GM18502 (cell line): ENCODE data around the gene GALNT2.

ENCODE experiments used
- ATAC-seq: cut with Tn5 transposase; IDR thresholded peaks from one replicate; pipeline ENCODE4 v1.9.1; 2021; ENCODE audit warnings: mild to moderate bottlenecking; ENCODE audit not compliant: unreplicated experiment, poor library complexity

Gene GALNT2

DNA sequence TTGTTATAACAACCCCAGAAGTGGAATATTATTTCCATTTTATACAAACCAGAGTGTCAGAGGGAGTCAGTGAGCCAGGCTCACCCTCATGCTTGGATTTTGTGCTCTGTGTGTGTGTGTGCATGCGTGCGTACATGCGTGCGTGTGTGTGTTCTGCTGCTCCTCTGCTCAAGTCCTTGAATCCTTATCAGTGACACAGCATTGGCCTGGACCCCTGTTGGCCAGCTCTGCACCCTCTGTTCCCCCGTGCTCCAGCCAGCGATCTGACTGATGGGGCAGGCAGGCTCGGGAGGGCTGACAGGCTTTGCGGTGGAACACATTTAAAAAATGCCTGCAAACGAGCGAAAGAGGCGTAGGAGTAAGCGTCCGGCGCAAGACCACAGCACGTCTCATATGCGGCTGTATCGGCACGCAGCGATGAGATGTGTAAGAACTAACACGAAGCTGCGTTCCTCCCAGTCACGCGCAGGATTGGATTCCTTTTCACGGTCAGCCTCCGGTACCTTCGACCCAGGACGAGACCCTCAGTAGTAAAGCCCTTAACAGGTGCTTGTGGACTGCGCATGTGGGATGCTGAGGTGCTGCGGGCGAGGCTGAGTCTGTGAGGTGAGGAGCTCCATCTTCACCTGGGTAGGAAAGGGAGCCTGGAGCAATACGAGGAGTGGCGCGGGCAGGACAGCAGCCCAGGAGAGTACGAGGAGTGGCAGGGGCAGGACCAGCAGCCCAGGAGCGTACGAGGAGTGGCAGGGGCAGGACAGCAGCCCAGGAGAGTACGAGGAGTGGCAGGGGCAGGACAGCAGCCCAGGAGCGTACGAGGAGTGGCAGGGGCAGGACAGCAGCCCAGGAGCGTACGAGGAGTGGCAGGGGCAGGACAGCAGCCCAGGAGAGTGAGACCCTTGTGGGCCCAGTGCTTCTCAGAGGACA is 130.9 kb downstream of the GALNT2 start:
- no peak for ATAC-seq

DNA sequence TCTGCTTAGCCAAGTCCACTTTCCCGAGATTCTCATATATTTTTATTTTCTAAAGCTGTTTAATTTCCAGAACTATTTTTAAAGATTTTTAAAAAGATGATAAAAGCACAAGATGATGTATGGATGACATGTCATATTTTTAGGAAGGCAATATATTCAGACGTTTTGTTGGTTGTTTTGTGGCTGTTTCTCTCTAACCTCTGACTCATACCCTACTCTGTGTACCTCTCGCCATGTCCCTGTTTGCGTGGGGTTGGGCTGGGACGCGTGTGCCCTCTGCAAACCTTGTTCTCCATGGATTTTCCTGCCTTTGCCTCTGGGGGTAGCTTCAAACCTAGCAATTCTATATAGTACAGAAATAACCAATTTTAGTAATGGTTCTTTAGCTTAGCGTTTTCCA is 132.0 kb downstream of the GALNT2 start:
- ATAC-seq = no peak

DNA sequence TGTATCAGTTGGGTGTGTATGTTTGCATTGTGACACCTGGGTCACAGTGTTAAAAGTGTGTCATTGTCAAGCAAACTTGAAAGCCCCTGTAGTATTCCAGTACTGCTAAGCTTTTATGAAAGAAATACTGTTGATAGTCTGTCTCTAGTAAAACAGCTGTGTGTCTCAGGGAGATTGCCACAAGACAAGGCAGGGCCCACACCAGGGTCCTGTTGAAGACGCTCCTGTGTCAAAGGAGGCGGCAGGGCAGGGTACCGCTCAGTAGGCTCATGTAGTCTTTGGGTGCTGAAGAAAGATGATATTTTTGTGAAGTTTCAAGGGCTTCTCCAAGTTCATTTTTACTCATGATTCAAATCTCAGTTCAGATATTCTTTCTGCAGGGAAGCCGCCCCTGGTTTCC is 132.5 kb downstream of the GALNT2 start:
- ATAC-seq = no peak

DNA sequence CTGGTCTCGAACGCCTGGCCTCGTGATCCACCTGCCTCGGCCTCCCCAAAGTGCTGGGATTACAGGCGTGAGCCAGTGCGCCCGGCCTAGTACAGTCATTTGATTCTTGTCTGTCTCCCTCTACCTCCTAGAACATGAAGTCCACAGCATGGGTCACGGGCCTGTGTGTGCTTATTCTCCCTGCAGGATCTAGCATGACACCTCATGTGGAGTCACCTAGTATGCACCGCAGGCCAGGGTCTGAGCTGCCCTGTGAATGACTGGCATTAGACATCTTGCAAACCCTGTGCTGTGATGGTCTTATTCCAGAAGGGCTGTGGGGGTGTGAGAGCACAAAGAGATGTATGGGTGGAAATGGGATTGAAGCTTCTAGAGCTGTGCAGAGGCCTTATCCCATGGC is 133.2 kb downstream of the GALNT2 start:
- no peak for ATAC-seq

DNA sequence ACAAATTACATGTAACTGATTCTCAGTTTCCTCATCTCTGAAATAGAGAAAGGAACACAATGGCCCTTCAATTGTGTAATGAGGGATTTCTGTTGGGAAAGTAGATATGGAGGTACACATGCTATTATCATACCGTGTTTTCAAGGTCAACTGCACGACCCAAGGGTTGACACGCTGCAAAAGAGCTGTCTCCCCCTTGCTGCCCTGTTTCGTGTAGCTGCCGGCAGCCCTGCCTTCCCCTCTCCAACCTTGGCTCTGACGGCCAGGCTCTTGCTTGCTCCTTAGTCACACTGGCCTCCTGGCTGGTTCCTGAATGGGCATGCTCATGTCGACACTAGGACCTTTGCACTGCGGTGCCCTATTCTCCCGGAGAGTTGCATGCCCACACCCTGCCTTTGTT is 134.4 kb downstream of the GALNT2 start:
- ATAC-seq = no peak

DNA sequence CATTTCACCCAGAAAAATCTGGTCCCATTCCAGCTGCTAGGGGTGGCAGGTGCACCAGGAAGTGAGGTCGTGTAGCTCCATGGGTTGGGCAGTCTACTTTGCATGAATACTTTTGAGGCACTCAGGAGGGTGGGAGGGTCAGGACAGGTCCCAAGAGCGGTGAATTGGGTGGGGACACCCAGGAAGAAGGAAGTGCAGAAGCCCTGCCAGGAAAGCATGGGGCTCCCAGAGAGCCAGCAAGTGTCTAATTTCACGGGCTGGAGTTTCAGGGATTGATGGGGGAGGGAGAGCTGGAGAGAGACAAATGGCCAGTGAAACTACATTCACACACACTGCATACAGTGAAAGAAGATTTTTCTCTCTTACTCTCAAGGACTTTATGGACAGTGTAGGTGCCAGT is 137.8 kb downstream of the GALNT2 start:
- ATAC-seq = no peak

- ATAC-seq = no peak
These were observed 138.7 kb downstream of the GALNT2 start for GRCh38 chr1:230205719-230206198.

DNA sequence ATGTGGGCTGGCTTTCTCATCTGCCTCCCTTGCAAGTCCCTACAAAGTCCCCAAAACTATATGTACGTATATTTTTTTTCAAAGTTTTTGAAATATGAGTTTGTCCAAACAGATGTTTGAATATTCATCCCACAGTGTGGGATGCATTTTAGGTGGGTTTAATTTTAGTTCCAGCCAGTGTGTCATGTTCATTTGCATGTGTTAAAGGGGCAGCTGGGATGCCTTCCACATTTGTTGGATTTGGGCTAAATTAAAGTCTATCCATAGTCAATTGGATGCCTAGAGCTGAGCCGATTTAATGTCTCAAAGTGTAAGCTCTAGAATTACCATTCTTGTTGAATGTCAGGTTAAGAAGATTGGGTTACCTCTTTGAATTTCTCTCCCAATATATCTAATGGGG is 139.2 kb downstream of the GALNT2 start:
- ATAC-seq = no peak

GRCh38 chr1:230206976-230207375 is 139.9 kb downstream of the GALNT2 start:
- ATAC-seq = no peak

DNA sequence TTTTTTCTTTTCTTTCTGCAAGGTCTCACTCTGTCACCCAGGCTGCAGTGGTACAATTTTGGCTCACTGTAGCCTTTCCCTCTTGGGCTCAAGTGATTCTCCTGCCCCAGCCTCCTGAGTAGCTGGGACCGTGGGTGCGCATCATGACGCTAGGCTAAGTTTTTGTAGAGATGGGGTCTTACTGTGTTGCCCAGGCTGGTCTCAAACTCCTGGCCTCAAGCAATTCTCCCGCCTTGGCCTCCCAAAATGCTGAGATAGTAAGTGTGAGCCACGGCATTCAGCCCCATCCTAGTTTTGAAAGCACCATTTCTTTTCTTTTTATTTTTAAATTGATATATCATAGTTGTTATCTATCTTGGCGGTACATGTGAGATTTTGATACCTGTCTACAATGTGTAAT is 140.6 kb downstream of the GALNT2 start:
- no peak for ATAC-seq

GRCh38 chr1:230208619-230209261 is 141.7 kb downstream of the GALNT2 start:
- ATAC-seq = peak; percentile 47

DNA sequence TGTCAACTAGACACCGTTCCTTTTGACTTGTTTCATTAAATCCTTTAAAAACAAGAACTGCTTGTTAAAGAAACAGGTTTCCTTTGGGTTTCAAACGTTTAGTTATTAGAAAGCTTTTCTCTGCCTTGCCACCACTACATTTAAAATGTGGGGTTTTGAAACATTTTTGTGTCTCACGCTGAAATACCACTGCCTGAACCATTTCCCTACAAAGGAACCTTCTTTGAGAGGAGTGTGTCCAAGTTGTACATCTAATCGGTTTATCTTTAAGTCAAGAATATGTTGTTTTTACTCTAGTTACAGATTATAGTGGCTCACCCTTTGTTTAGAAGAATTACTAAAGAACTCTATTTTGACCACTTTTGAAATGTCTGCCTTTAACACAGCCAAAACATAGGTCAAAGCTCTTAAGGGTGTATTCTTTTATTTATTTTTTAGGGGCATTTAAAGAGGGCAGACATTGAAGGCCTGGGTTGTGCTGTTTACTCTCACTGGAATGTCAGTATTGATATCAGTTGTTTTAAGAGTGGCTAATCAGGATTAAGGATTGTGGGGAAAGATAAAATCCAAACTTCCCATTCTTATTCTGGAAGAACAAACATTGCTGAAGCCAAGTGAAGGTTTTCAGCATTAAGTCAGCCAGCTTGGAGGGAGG is 143.4 kb downstream of the GALNT2 start:
- ATAC-seq = no peak

GRCh38 chr1:230210981-230211336 is 143.9 kb downstream of the GALNT2 start:
- ATAC-seq = no peak

- peak; percentile 2 for ATAC-seq
These were observed 144.6 kb downstream of the GALNT2 start for GRCh38 chr1:230211436-230212145.

DNA sequence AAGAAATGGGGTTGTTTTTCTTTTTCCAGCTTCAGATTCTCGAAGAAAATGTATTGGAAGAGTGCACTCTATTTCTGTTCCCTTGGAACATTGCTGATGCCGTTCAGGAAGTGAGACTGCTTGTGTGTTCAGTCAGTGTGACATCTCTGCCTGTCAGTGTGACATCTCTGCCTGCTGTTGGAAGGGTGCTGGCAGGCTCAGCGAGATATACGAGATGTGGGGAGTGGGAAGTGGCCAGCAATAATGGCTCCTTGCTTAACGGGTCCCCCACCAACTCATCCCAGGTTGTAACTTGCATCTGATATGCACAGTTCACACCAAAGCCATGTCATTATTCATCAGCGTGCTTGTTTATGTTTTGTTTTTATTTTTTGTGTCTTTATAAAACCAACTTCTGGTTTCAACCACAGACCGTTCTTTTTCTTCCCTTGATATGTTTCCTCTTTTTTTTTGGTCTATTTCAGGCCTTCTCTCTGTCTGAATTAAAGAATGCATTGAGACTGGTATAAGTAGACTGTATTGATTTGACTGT is 145.4 kb downstream of the GALNT2 start:
- ATAC-seq = peak; percentile 56

DNA sequence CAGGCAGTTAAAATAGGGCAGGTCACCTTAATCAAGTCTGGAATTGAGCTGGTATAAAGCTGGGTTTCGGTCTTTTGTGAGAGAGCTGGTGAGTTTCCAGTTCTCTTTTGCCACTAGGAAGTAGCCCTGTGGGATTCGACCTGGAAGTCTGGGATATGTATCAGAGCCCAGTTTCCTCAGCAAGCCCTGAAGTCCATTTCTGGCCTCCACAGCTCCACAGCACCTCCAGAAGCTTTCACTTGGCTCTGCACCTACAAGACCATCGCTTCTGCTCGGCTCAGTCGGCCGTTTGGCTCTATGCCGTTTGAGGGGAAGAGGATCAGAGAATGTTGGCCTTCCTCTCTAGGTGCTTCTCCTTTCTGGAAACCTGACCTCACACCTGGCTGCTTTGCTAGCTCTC is 148.0 kb downstream of the GALNT2 start:
- no peak for ATAC-seq

GRCh38 chr1:230215529-230215928 is 148.5 kb downstream of the GALNT2 start:
- ATAC-seq = no peak

GRCh38 chr1:230216896-230217295 is 149.9 kb downstream of the GALNT2 start:
- no peak for ATAC-seq

GRCh38 chr1:230218667-230219066 is 151.6 kb downstream of the GALNT2 start:
- no peak for ATAC-seq
